ENCODE measurements around the gene C1orf167. TPM values are rescaled to one million over a fixed set of nuclear protein-coding genes. Genes with fewer than 3 reads are reported as not detected.

C1orf167 gene
- total RNA-seq, 1 experiment from 2014 or later: 0.39 TPM

- no peak overlapping the region for H3K14ac ChIP-seq (ENCODE audit: insufficient read depth, low read length)
- H2AK5ac ChIP-seq (ENCODE audit: insufficient read length, low read length): no peak overlapping the region
- H3K9ac ChIP-seq (ENCODE audit: extremely low read depth, insufficient read length, low read length): no peak overlapping the region
- Mint-ChIP-seq H3K36me3 (ENCODE audit: insufficient read depth in 1 of 3, low read depth in 3 of 3) (peaks cover 3 to 24% (median 17%) of the 10 kb centered on the region in 3 experiments; a peak in 5 of 7 replicates), H3K4me3 (no peak overlapping the region), H3K4me1 (peaks cover 25 to 34% of the 10 kb centered on the region in 2 experiments), H3K27ac (no peak overlapping the region), H3K27me3 (ENCODE audit: low read depth) (peaks cover 1% of the 10 kb centered on the region; the same call in 1 of the 2 replicates), H3K9me3 (no peaks in the 10 kb centered on the region)
- H2AFZ ChIP-seq (ENCODE audit: low read length): no peak overlapping the region
- H3K4ac ChIP-seq (ENCODE audit: low read depth, low read length): no peak overlapping the region
- no peak overlapping the region for H3T11ph ChIP-seq (ENCODE audit: low read length)
- no peaks in the 10 kb centered on the region for H3K27me3 ChIP-seq (ENCODE audit: insufficient read depth, low read length)
- no peak overlapping the region for H2BK12ac ChIP-seq (ENCODE audit: insufficient read length, low read depth, low read length)
- no peak overlapping the region for H2BK15ac ChIP-seq (ENCODE audit: low read depth, low read length)
- H4K5ac ChIP-seq (ENCODE audit: insufficient read length, low read depth, low read length): no peak overlapping the region
- no peak overlapping the region for H2BK5ac ChIP-seq (ENCODE audit: insufficient read length, low read length)
- WGBS (ENCODE audit: extremely low coverage, insufficient read length, low lambda C conversion rate): no CpG with 5 or more reads among the region's 14 CpGs
- H3K4me2 ChIP-seq (ENCODE audit: insufficient read depth, insufficient read length, low read length): no peak overlapping the region
- DNase-seq: no peak
- H2BK120ac ChIP-seq (ENCODE audit: low read depth, low read length, poor library complexity, severe bottlenecking): no peak overlapping the region
- no peak for TF ChIP-seq CTCF (conservative IDR thresholded peaks at IDR 0.05)
- H2BK20ac ChIP-seq (ENCODE audit: low read depth, low read length, poor library complexity, severe bottlenecking): no peak overlapping the region
- H4K8ac ChIP-seq (replicated peaks; ENCODE audit: insufficient read length, low read depth, low read length): no peak overlapping the region
- no peaks in the 10 kb centered on the region for H4K20me1 ChIP-seq (ENCODE audit: control insufficient read depth, insufficient read depth, insufficient read length)
- no peaks in the 10 kb centered on the region for H3K79me1 ChIP-seq (ENCODE audit: insufficient read depth, low read depth, low read length, poor library complexity, severe bottlenecking)
- no peaks in the 10 kb centered on the region for H3K79me2 ChIP-seq (ENCODE audit: insufficient read depth, low read length)
- H3K23me2 ChIP-seq (ENCODE audit: insufficient read length, low read depth, low read length, poor library complexity, severe bottlenecking): no peaks in the 10 kb centered on the region
- no peak overlapping the region for H3K23ac ChIP-seq (ENCODE audit: insufficient read length, low read depth, low read length)
- peaks cover 6% of the 10 kb centered on the region; the same call in 1 of the 2 replicates for H3K4me1 ChIP-seq (ENCODE audit: insufficient read depth, low read length)
- no peak overlapping the region for H3K56ac ChIP-seq (ENCODE audit: insufficient read length, low read depth, low read length)
- no peaks in the 10 kb centered on the region for H3K9me3 ChIP-seq (ENCODE audit: control insufficient read depth, low read depth, low read length)
- H3K18ac ChIP-seq (ENCODE audit: insufficient read length, low read depth, low read length): no peak overlapping the region
- H3K27ac ChIP-seq (ENCODE audit: insufficient read length, low read depth, low read length): no peak overlapping the region
- H4K91ac ChIP-seq (ENCODE audit: insufficient read length, low read depth, low read length): no peak overlapping the region
These were observed 26.6 kb downstream of the C1orf167 start for GRCh38 chr1:11788549-11789053.
